HG03045 (cell line): ENCODE measurements around the gene ZNF488.

Source experiments
- ATAC-seq: cut with Tn5 transposase; IDR thresholded peaks from one replicate; pipeline ENCODE4 v1.9.1; 2021; ENCODE audit warnings: mild to moderate bottlenecking, moderate library complexity; ENCODE audit not compliant: unreplicated experiment

Gene ZNF488

GRCh38 chr10:47383261-47384147 is 589 bp downstream of the ZNF488 start:
- no peak for ATAC-seq

DNA sequence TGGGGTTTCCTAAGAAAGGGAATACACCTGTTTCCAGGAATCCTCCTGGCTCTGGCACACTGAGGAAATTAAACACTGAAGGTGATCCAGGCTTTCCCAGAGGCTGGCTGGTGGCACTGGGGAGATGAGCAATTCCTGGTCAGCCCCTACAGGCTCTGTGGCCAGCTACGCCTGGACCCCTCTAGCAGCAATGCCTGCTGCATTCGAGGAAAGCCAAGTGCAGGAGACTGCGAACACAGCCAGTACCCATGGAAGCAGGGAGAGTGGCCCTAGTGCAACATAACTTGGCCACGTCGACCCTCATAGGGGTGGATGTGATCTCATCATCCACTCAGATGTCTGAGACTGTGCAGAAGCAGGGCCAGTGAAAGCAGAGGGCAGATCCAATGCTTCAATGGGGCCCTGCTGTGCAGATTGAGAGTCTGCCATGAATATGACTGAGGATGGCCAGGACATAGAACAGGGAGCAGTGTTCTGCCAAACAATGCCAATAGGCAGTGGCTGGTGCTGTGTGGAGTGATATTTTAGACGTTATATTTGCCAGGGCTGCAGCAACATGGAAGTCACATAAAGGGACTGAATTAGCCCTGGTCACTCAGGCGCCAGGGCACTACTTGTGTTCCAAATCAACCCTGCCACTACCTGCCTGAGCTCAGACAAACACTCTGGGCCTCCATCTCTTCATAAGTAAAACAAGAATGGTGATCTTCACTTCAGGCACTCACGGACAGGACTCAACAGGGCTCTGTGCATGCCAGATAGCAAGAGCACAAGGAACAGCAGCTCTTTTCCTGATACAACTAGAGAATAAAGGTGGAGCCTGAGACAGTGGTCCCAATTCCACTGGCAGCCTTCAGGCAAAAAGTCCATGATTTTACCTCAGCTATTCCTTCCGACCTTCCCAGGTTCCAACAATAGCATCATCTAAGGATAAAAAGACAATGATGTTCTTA is 2.4 kb downstream of the ZNF488 start:
- ATAC-seq = no peak

DNA sequence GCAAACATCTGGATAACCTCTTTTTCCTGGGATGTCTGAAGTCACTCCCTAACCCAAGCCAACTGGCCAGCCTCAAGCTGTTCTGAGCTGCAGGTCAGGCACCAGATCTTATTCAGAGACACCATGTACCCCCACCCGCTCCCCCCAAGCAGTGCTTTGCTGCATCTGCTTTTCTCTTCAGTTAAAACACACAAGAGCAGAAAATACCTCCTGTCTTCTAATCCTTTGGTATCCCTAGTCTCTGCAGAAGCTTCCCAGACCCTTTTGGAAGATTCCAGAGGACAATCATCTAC is 3.0 kb downstream of the ZNF488 start:
- ATAC-seq = no peak

- no peak for ATAC-seq
Measured at GRCh38 chr10:47380341-47381102, 3.6 kb downstream of the ZNF488 start.

DNA sequence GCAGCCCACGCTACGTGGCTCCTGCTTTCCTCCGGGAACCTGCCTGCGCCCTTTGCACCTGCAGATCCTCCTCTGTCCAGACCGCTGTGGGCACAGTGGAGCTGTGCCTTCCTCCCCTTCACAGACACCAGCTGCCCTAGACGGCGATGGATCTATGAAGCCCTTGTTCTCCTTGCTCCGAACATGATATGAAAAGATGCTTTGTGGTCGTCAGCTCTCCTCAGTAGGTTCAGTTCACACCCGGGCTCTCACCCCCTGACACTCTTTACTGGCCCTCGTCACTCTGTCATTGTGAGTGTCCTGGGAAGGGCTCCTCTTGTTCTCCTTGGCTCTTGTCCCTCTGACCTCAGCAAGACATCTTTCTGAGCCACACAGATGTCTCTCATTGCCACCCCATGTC is 4.2 kb downstream of the ZNF488 start:
- ATAC-seq = no peak

DNA sequence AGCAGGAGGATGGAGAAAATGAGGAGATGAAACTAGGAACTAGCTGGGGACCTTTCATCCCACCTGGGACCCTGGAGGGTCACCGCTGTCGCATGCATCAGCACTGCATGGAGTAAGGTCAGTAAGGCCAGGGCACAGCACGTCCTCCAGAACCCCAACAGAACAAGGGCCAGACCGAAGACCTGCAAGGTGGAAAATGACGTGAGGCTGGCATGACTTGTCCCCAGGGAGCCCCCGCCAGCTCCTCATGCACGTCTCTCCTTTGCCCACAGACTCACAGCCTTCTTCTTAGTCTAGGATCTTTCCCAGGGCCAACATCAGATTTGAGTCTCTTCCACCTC is 4.7 kb downstream of the ZNF488 start:
- no peak for ATAC-seq

DNA sequence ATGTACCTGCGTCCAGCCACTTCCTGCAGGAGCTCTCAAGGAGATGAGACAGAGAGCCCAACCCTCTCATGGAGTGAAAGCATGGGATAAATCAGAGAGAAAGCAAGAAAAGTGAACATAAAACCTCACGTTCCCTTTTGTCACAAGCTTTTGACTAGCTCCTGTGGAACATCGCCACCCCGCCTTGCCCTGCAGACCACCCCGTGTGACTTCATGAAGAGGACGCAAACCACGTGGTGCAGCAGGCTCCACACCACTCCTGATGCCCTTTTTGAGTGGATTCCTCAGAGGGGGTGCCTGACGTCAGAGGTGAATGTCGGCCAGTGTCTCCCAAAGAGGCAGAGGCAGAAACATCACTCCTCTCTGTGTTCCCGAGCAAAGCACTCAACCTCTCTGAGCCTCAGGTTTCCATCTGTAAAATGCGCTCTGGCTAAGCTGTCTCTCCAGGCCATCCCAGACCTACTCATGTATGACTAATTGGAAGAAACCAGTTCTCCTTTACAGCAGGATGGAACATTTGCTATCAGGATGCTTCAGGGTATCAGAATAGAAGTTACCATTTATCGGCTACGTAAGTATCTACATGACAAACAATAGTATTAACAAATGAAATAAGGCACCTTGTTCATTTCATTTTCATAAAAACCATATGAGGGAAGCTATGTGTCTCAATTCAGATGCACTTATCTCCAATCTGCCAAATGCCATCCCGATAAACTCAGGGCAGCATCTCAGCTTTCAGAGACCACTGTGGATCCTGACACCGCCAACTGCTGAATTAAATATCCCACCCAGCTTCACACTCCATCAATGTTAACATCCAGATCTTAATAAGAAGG is 5.3 kb downstream of the ZNF488 start:
- ATAC-seq = no peak

DNA sequence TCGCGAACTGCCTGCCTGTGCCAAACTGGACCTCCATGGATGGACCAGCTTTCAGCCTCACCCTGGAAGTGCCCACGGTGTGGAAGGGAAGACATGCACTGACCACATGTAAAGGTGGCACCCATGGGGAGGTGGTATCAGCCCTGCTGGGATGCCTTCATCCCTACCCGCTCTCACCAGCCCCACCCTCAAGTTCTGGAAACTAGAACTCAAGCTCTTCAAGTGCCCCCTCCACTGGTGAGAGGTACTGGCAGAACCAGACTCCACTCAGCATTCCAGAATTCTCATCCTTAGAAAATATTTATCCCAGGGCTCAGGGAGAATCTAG is 5.9 kb downstream of the ZNF488 start:
- no peak for ATAC-seq

DNA sequence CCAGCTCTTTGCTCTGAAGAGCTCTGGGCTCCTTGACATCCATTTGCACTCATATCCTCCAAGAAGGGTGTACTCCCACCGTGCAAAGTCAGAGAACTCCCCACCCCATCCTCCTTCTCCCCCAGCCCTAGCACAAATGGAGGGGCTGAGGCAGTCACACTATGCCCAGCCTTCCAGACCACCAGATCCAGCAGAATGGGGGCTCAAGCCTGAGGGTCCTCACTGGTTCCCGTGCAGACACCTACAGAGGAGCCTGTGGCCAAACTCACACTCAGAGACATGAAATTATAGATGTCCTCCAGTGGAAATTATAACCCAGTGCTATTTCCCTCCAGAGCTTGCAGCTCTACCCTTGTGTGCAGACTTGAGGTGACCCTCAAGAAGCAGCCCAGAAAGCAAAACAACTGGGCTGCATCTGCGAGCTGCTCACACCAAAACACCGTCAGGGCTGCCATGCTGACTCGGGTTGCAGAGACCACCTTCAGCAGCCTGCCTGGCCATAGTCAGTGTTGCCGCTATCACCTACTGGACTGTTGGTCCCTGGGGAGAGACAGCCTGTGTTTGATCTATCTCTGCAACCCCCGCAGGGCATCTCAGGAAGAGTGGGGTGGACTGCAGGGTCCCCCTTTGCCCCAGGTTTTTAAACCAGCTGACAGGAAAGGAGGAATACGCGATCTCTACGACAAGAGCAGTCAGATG is 7.4 kb downstream of the ZNF488 start:
- ATAC-seq = no peak

DNA sequence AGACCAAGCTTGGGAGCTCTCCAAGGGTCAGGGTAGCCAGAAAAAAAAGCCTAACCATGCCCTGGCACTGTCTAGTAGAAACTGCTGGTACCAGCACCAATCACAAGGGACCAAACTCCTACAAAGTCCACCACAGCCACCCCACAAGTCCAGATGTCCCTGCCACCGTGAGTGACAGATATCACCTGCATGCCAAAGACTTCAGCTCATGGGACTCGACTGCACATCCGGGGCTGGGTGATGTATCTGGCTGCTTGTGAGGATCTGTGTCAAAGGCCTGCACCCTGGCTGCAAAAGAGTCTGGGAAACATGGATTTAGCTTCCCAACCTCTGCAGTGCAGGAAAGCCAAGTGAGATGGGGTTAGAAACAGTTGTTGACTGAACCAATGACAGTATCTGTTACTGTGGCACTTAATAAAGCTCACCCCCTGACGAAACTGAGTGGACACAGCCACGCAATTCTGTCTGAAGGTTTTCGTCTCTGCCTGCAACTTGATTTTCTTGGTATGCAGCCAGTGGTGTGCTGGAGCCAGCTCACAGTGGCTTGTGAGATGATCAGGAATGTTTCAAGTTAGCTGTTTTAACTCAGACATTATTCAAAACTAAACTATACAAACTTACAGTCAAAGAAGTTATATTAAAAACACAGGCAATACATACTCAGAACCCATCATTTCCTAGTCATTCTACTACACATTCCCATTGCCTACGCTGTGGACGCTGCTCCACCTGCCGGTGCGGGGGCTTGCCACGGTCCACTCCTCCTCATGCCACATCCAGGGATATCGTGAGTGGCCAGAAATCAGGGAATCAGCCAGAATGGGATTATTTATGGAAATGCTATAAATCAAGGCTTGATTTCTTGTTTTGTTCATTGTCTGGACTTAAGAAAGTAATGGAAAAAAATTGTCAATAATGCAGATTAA is 9.2 kb downstream of the ZNF488 start:
- no peak for ATAC-seq

DNA sequence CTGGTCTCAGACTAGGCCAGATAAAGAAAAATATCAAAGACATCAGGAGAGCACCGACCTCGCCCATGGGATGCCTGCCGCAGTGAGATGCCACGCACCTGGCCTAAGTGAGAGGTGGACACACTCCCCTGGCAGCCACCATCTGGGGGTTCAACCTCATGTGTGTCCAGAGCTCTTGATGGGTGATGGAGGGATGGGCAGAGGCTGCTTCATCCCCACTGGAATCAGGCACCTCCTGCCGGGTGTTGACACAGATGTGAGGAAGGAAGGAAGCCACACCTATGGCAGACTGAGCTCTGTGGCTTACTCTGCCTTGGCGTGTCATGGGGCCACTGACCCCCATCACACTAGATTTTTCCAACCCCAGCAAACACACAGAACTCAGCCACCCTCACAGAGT is 11.4 kb downstream of the ZNF488 start:
- no peak for ATAC-seq

DNA sequence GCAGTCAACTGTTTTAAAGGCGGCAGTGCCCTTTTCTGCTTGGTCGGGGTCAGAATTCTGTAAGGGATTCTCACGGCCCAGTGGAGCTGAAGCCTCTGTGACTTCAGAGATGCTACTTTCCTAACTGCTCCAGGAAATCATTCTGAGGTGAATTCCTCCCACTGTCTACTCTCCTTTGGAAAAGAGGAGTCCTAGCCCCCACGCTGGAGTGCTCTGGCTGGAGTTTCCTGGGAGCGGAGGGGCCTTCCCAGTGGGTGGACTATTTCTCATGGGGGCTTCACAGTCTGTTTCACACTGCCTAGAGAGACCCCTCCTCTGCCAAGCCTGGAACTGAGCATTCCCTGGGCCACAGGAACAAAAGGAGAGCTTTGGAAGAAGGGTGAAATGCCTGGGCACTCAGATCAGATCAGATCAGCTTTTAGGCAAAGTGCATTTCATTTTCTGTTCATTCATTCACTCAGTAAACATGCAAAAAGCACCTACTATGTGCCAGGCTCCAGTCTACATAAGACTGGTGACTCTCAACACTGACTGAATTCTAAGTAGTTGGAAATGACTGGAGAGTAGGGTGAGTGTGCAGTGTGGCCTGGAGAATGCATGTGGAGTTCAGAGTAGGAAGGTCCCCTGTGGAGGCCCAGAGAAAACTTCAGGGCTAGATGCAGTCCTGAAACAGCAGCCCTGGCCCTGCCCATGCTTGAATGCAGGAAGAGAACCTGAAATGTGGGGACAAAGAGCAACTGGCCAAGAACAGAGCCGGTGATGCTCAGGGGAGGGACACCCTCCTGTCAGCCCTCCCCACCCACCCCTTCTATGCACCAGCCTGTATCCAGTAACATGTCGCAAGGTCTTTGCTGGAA is 12.2 kb downstream of the ZNF488 start:
- no peak for ATAC-seq

GRCh38 chr10:47370878-47371277 is 13.2 kb downstream of the ZNF488 start:
- ATAC-seq = no peak

- ATAC-seq = no peak
Measured at GRCh38 chr10:47370015-47370767, 13.9 kb downstream of the ZNF488 start.

- no peak for ATAC-seq
Measured at GRCh38 chr10:47369251-47369894, 14.7 kb downstream of the ZNF488 start.

- no peak for ATAC-seq
Measured at GRCh38 chr10:47368431-47369180, 15.5 kb downstream of the ZNF488 start.
